GM12878 (cell line): ENCODE results near the gene SMKR1. TPM values are rescaled to one million over a fixed set of nuclear protein-coding genes. Genes with fewer than 3 reads are reported as not detected.

Experiments used
- ATAC-seq: fragments of 200-7000 bp; cut with Tn5 transposase; 3 replicates; pipeline ENCODE4 v1.9.1; 2020; ENCODE audit warnings: mild to moderate bottlenecking, moderate library complexity
- BruUV-seq: library from RNA; stranded (reverse); fragments of 400-500 nt; replicated peaks from 2 replicates; lab custom pipeline; 2021; lab: Mats Ljungman, UMichigan
- CTCF ChIA-PET: fragments of 300-600 bp; sonication (Branson Sonifier 250); formaldehyde crosslinking; extraction: SDS; loops from one replicate; lab custom pipeline; 2021; ENCODE audit warnings: inconsistent platforms; lab: Yijun Ruan, JAX
- POLR2A ChIA-PET: fragments of 350-600 bp; formaldehyde crosslinking; extraction: SDS; loops from one replicate; lab custom pipeline; 2021; ENCODE audit warnings: inconsistent platforms; lab: Charles Lee
- RAD21 ChIA-PET: fragments of 300-600 bp; sonication (Branson Sonifier 250); formaldehyde crosslinking; loops from one replicate; lab custom pipeline; 2023; ENCODE audit warnings: antibody characterized with exemption; ENCODE audit not compliant: unreplicated experiment; lab: Charles Lee
- SMC1A ChIA-PET: fragments of 300-600 bp; sonication (Branson Sonifier 250); formaldehyde crosslinking; loops from one replicate; lab custom pipeline; 2023; ENCODE audit not compliant: unreplicated experiment, uncharacterized antibody; lab: Charles Lee
- DNase-seq: peaks from one replicate; pipeline ENCODE4 v3.0.0-alpha.2; 2011; ENCODE audit warnings: low read depth, low spot score
- FAIRE-seq: peaks from 3 replicates; lab custom pipeline; 2011; peaks lifted over from hg19 to GRCh38; lab: Jason Lieb, UNC
- H2AFZ ChIP-seq: 2 replicates; pipeline ENCODE4 v1.6.0; 2011; ENCODE audit warnings: low read depth, low read length, control low read depth; ENCODE audit not compliant: control insufficient read depth
- H3K27ac ChIP-seq: 2 replicates; pipeline ENCODE4 v1.5.1; 2011; ENCODE audit warnings: control low read depth; ENCODE audit not compliant: control insufficient read depth, insufficient read depth
- H3K27me3 ChIP-seq, 2 experiments: replicated peaks in 1 of 2; 2 replicates each; pipeline versions ENCODE4 v1.6.0 to v1.6.1; 2011; ENCODE audit warnings: low read length in 1 of 2; ENCODE audit not compliant: control insufficient read depth in 2 of 2, insufficient read depth in 2 of 2
- H3K36me3 ChIP-seq, 2 experiments: 2 replicates each; pipeline ENCODE4 v1.5.1; 2011; ENCODE audit warnings: low read length in 1 of 2; ENCODE audit not compliant: control insufficient read depth in 2 of 2, insufficient read depth in 2 of 2
- H3K4me1 ChIP-seq: 2 replicates; pipeline ENCODE4 v1.6.1; 2011; ENCODE audit warnings: mild to moderate bottlenecking, low read length, moderate library complexity, mixed read lengths; ENCODE audit not compliant: control insufficient read depth, insufficient read depth
- H3K4me2 ChIP-seq: 2 replicates; pipeline ENCODE4 v1.6.0; 2011; ENCODE audit warnings: control low read depth; ENCODE audit not compliant: control insufficient read depth, insufficient read depth
- H3K4me3 ChIP-seq: fragments of 200-600 bp; sonication (generic); 2 replicates; pipeline ENCODE4 v1.5.1; 2016
- H3K79me2 ChIP-seq: 2 replicates; pipeline ENCODE4 v1.6.0; 2011; ENCODE audit warnings: low read length; ENCODE audit not compliant: control insufficient read depth, insufficient read depth
- H3K9ac ChIP-seq: 2 replicates; pipeline ENCODE4 v1.8.0; 2011; ENCODE audit warnings: low read length, control low read depth, mixed read lengths; ENCODE audit not compliant: control insufficient read depth, insufficient read depth
- H3K9me3 ChIP-seq: replicated peaks from 3 replicates; pipeline ENCODE4 v1.5.1; 2011; ENCODE audit warnings: mild to moderate bottlenecking, low read length; ENCODE audit not compliant: control insufficient read depth, insufficient read depth
- H4K20me1 ChIP-seq: 2 replicates; pipeline ENCODE4 v1.6.0; 2011; ENCODE audit not compliant: control insufficient read depth, insufficient read depth
- BCL11A ChIP-seq: IDR thresholded peaks from 2 replicates; pipeline ENCODE4 v1.6.1; 2011; ENCODE audit warnings: low read depth, low read length
- BHLHE40 ChIP-seq, 2 experiments: fragments of 450-650 bp in 1 of 2; IDR thresholded peaks; 2 replicates each; pipeline ENCODE4 v1.6.1; 2011 to 2017; ENCODE audit warnings: low read depth in 2 of 2, borderline replicate concordance in 1 of 2, improper control_type of control experiment in 1 of 2, low read length in 1 of 2, mild to moderate bottlenecking in 1 of 2
- CBX3 ChIP-seq: fragments of 200-600 bp; sonication (generic); IDR thresholded peaks from 2 replicates; pipeline ENCODE4 v1.6.1; 2016; ENCODE audit warnings: low read depth, borderline replicate concordance
- CHD2 ChIP-seq: IDR thresholded peaks from 2 replicates; pipeline ENCODE4 v1.6.1; 2011; ENCODE audit warnings: low read depth, low read length, improper control_type of control experiment, borderline replicate concordance
- CHD4 ChIP-seq: fragments of 200-600 bp; sonication (generic); IDR thresholded peaks from 2 replicates; pipeline ENCODE4 v1.6.1; 2016; ENCODE audit warnings: mild to moderate bottlenecking
- IKZF2 ChIP-seq, 2 experiments: fragments of 450-650 bp; IDR thresholded peaks; 2 replicates each; pipeline ENCODE4 v1.6.1; 2017; ENCODE audit warnings: mild to moderate bottlenecking in 2 of 2, moderate library complexity in 2 of 2
- MYC ChIP-seq: IDR thresholded peaks from 2 replicates; pipeline ENCODE4 v1.6.1; 2011; ENCODE audit warnings: mild to moderate bottlenecking, low read length, moderate library complexity, inconsistent platforms; ENCODE audit not compliant: insufficient read depth, insufficient replicate concordance, insufficient read length, severe bottlenecking
- NFXL1 ChIP-seq: fragments of 450-650 bp; IDR thresholded peaks from 2 replicates; pipeline ENCODE4 v1.6.1; 2017; ENCODE audit warnings: antibody characterized with exemption, mild to moderate bottlenecking, borderline replicate concordance
- NFYB ChIP-seq: IDR thresholded peaks from 2 replicates; pipeline ENCODE4 v1.6.1; 2011; ENCODE audit warnings: low read depth, mild to moderate bottlenecking, low read length, improper control_type of control experiment, moderate library complexity; ENCODE audit not compliant: insufficient read depth
- NR2F1 ChIP-seq: fragments of 450-650 bp; conservative IDR thresholded peaks from 2 replicates; pipeline ENCODE4 v1.6.1; 2017; ENCODE audit warnings: mild to moderate bottlenecking
- SIN3A ChIP-seq: IDR thresholded peaks from 2 replicates; pipeline ENCODE4 v1.6.1; 2012; ENCODE audit warnings: low read depth, low read length, improper control_type of control experiment
- TAF1 ChIP-seq: IDR thresholded peaks from 2 replicates; pipeline ENCODE4 v1.6.1; 2011; ENCODE audit warnings: mild to moderate bottlenecking, low read depth, low read length, borderline replicate concordance
- TCF7 ChIP-seq: IDR thresholded peaks from 2 replicates; pipeline ENCODE4 v1.6.1; 2014; ENCODE audit warnings: antibody characterized with exemption, borderline replicate concordance
- ZBTB11 ChIP-seq: fragments of 450-650 bp; formaldehyde crosslinking; IDR thresholded peaks from 2 replicates; pipeline ENCODE4 v1.5.0; 2022; ENCODE audit warnings: mild to moderate bottlenecking, missing genetic modification characterization
- ZNF622 ChIP-seq: fragments of 450-650 bp; IDR thresholded peaks from 2 replicates; pipeline ENCODE4 v1.6.1; 2017; ENCODE audit warnings: mild to moderate bottlenecking, inconsistent platforms
- WGBS: methylation state at CpG from one replicate; pipeline ENCODE4 v1.1.6; 2016; ENCODE audit warnings: low lambda C conversion rate; ENCODE audit not compliant: insufficient replicate concordance, insufficient coverage; ENCODE audit errors: missing lambda C conversion rate; 5-methylcytosine and 5-hydroxymethylcytosine counted together
- in situ Hi-C: fragments of 300-500 bp; cut with MboI; formaldehyde crosslinking; loops from 9 replicates; pipeline ENCODE4 v1.14.3; 2018; ENCODE audit warnings: mixed read lengths
- intact Hi-C: fragments of 100-400 bp; cut with micrococcal nuclease; formaldehyde crosslinking; loops from one replicate; pipeline ENCODE4 v1.14.2; 2022; ENCODE audit not compliant: unreplicated experiment
- polyA plus RNA-seq, 11 experiments: library from polyadenylated mRNA; depleted of rRNA in 4 of 11; unstranded in 6 of 11; stranded (reverse) in 5 of 11; fragments of >200 nt; fragmentation: Nextera tagmentation in 4 of 11; fragmentation: Illumina TruSeq in 1 of 11; extraction: Ambion mirVana in 4 of 11; extraction: Trizol in 1 of 11; gene quantifications; 1 replicate in 1 of 11; 2 replicates in 10 of 11; pipeline versions ENCODE4 v1.2.1 to v1.2.3, GENCODE V29; 2011 to 2016; ENCODE audit warnings: inconsistent platforms in 2 of 11, missing spikeins in 2 of 11, low read depth in 1 of 11
- total RNA-seq, 4 experiments: library from RNA; depleted of rRNA in 3 of 4; stranded (reverse); fragments of >200 nt in 3 of 4; fragmentation: Illumina TruSeq in 1 of 4; extraction: Trizol in 1 of 4; gene quantifications; 2 replicates each; pipeline versions ENCODE4 v1.2.1 to v1.2.3, GENCODE V29; 2013 to 2021

Gene SMKR1
- total and polyA plus RNA-seq, 10 of the 15 experiments (the other 5 are each of a cell fraction or from before 2014, with no cell fraction given), result 0.37 to 2.6 (median 0.83) TPM

GRCh38 chr7:129453510-129454248 is 48.7 kb upstream of the SMKR1 start:
- peaks cover 4% of the 10 kb centered on the region; the same call in 1 of the 3 replicates for H3K9me3 ChIP-seq
- H3K9ac ChIP-seq, result no peak overlapping the region
- no peaks in the 10 kb centered on the region for H3K27me3 ChIP-seq
- BruUV-seq, result no TSS peak
- no peak overlapping the region for H3K27ac ChIP-seq
- SMC1A ChIA-PET, result interaction anchor here (1.1 to 1.7 kb wide), 5 partner anchors 11 to 218 kb away, joined by 3 to 4 read pairs (median 3); no protein-coding TSS in a partner anchor
- 64% methylated on average over 1 of the region's 1 CpG for WGBS
- H3K36me3 ChIP-seq, result no peaks in the 10 kb centered on the region
- no peak overlapping the region for H3K4me3 ChIP-seq
- no peaks in the 10 kb centered on the region for H3K79me2 ChIP-seq
- intact Hi-C loops, result no loop called here
- TF ChIP-seq NR2F1 (no peak), NFXL1 (no peak), NFYB (no peak), BCL11A (no peak), ZNF622 (no peak), BHLHE40 (IDR thresholded peaks at IDR 0.05; ENCODE audit: borderline replicate concordance in 1 of 2, low read depth in 2 of 2, low read length in 1 of 2) (no peak), TAF1 (no peak), CHD2 (no peak), IKZF2 (IDR thresholded peaks at IDR 0.05) (no peak), TCF7 (no peak), MYC (no peak), ZBTB11 (CRISPR knock-in tag) (no peak), CBX3 (no peak), CHD4 (no peak), SIN3A (no peak)
- no peaks in the 10 kb centered on the region for H3K4me1 ChIP-seq
- POLR2A ChIA-PET, result no interaction called here
- no peak for ATAC-seq
- DNase-seq, result no peak
- H2AFZ ChIP-seq, result no peak overlapping the region
- RAD21 ChIA-PET, result interaction anchor here (1.3 to 1.5 kb wide), 2 partner anchors 18 to 85 kb away, joined by 3 to 5 read pairs; no protein-coding TSS in a partner anchor
- in situ Hi-C loops, result no loop called here
- no peaks in the 10 kb centered on the region for H4K20me1 ChIP-seq
- FAIRE-seq, result no peak
- no peak overlapping the region for H3K4me2 ChIP-seq
- CTCF ChIA-PET, result interaction anchor here (2.7 kb wide), 1 partner anchor 87 kb away, joined by 6 read pairs; no protein-coding TSS in a partner anchor
